HepG2 (cell line): ENCODE measurements around the gene APOL4. TPM values are rescaled to one million over a fixed set of nuclear protein-coding genes. Genes with fewer than 3 reads are reported as not detected.
A peak's percentile ranks its signal among the peaks of the same experiment; 100 is the strongest.

ENCODE experiments used
- ATAC-seq: fragments of 200-7000 bp; cut with Tn5 transposase; 3 replicates; pipeline ENCODE4 v1.9.1; 2020; ENCODE audit warnings: mild to moderate bottlenecking, moderate library complexity
- BruUV-seq: library from RNA; stranded (reverse); fragments of 400-500 nt; replicated peaks from 2 replicates; lab custom pipeline; 2021; lab: Mats Ljungman, UMichigan
- CTCF ChIA-PET: fragments of 300-600 bp; formaldehyde crosslinking; extraction: SDS; loops from one replicate; lab custom pipeline; 2021; ENCODE audit warnings: low total read pairs, inconsistent platforms, low intra/inter-chr PET ratio; lab: Yijun Ruan, JAX
- POLR2A ChIA-PET: fragments of 350-600 bp; sonication (Branson Sonifier 250); formaldehyde crosslinking; loops from one replicate; lab custom pipeline; 2020; ENCODE audit warnings: antibody characterized with exemption, inconsistent platforms; lab: Yijun Ruan, JAX
- DNase-seq: peaks from one replicate; pipeline ENCODE4 v3.0.0-alpha.2; 2015; ENCODE audit warnings: low spot score
- FAIRE-seq: peaks from 3 replicates; lab custom pipeline; 2011; peaks lifted over from hg19 to GRCh38; lab: Jason Lieb, UNC
- H2AFZ ChIP-seq: one replicate; pipeline ENCODE4 v1.6.1; 2011; ENCODE audit warnings: low read length, inconsistent platforms
- H3K27ac ChIP-seq: fragments of 300-600 bp; 3 replicates; pipeline ENCODE4 v1.8.0; 2011; ENCODE audit warnings: mixed run types, mild to moderate bottlenecking, mixed read lengths, low read length, inconsistent platforms; ENCODE audit not compliant: insufficient read depth; ENCODE audit errors: extremely low read length
- H3K27me3 ChIP-seq, 2 experiments: fragments of 200-600 bp in 1 of 2; 2 replicates in 1 of 2; 3 replicates in 1 of 2; pipeline versions ENCODE4 v1.6.0 to v1.8.0; 2011; ENCODE audit warnings: low read length in 2 of 2, mild to moderate bottlenecking in 2 of 2, moderate library complexity in 2 of 2, inconsistent platforms in 1 of 2; ENCODE audit not compliant: insufficient read depth in 2 of 2, control insufficient read depth in 1 of 2
- H3K36me3 ChIP-seq, 2 experiments: fragments of 200-600 bp in 1 of 2; replicated peaks in 1 of 2; 2 replicates in 1 of 2; 3 replicates in 1 of 2; pipeline versions ENCODE4 v1.5.1 to v1.8.0; 2011; ENCODE audit warnings: low read length in 2 of 2, inconsistent platforms in 1 of 2; ENCODE audit not compliant: insufficient read depth in 2 of 2, control insufficient read depth in 1 of 2
- H3K4me1 ChIP-seq: 2 replicates; pipeline ENCODE4 v1.5.1; 2012; ENCODE audit warnings: low read length, inconsistent platforms; ENCODE audit not compliant: insufficient read depth
- H3K4me2 ChIP-seq: 2 replicates; pipeline ENCODE4 v1.6.0; 2011; ENCODE audit warnings: low read depth, low read length, inconsistent platforms
- H3K4me3 ChIP-seq, 3 experiments: fragments of 200-600 bp in 1 of 3; sonication (generic), shearing (Covaris generic) in 1 of 3; replicated peaks in 1 of 3; 2 replicates each; pipeline ENCODE4 v1.5.1; 2011 to 2016; ENCODE audit warnings: low read length in 3 of 3, inconsistent platforms in 2 of 3, low read depth in 2 of 3, mild to moderate bottlenecking in 2 of 3, control low read depth in 1 of 3, mixed read lengths in 1 of 3; ENCODE audit not compliant: insufficient read depth in 1 of 3
- H3K79me2 ChIP-seq: one replicate; pipeline ENCODE4 v1.6.1; 2011; ENCODE audit warnings: low read length, inconsistent platforms; ENCODE audit not compliant: insufficient read depth
- H3K9ac ChIP-seq: 2 replicates; pipeline ENCODE4 v1.6.0; 2011; ENCODE audit warnings: mild to moderate bottlenecking, low read depth, low read length, inconsistent platforms; ENCODE audit not compliant: insufficient read depth
- H3K9me3 ChIP-seq: 2 replicates; pipeline ENCODE4 v1.5.1; 2012; ENCODE audit warnings: mild to moderate bottlenecking, low read length
- H4K20me1 ChIP-seq: 2 replicates; pipeline ENCODE4 v1.6.0; 2011; ENCODE audit warnings: inconsistent platforms, mild to moderate bottlenecking, low read length, moderate library complexity; ENCODE audit not compliant: insufficient read depth
- ATF7 ChIP-seq, 2 experiments: fragments of 450-650 bp in 1 of 2; sonication (generic) in 1 of 2; formaldehyde crosslinking in 1 of 2; IDR thresholded peaks; 2 replicates each; pipeline versions ENCODE4 v1.4.0 to v1.6.1; 2016 to 2020; ENCODE audit warnings: antibody characterized with exemption in 1 of 2, mild to moderate bottlenecking in 1 of 2, missing genetic modification reagents in 1 of 2
- FOXA3 ChIP-seq: IDR thresholded peaks from 2 replicates; pipeline ENCODE4 v1.6.1; 2016; ENCODE audit warnings: missing genetic modification reagents, missing compliant biosample characterization
- FOXP4 ChIP-seq: sonication (generic); formaldehyde crosslinking; IDR thresholded peaks from 2 replicates; pipeline ENCODE4 v1.4.0; 2020; ENCODE audit warnings: missing genetic modification reagents
- MAF1 ChIP-seq: sonication (generic); formaldehyde crosslinking; IDR thresholded peaks from 2 replicates; pipeline ENCODE4 v1.5.0; 2020; ENCODE audit warnings: missing genetic modification reagents, borderline replicate concordance
- MED8 ChIP-seq: sonication (generic); formaldehyde crosslinking; IDR thresholded peaks from 2 replicates; pipeline ENCODE4 v1.8.1; 2023; ENCODE audit warnings: mild to moderate bottlenecking, missing genetic modification reagents; ENCODE audit not compliant: insufficient replicate concordance
- NCOR1 ChIP-seq: fragments of 200-600 bp; sonication (generic); IDR thresholded peaks from 2 replicates; pipeline ENCODE4 v1.7.0; 2017; ENCODE audit warnings: antibody characterized with exemption, low read length, borderline replicate concordance
- RORA ChIP-seq: sonication (generic); formaldehyde crosslinking; IDR thresholded peaks from 2 replicates; pipeline ENCODE4 v1.5.0; 2020; ENCODE audit warnings: mild to moderate bottlenecking, missing genetic modification reagents, moderate library complexity
- TCF12 ChIP-seq, 2 experiments: fragments of 450-650 bp in 1 of 2; sonication (generic) in 1 of 2; formaldehyde crosslinking in 1 of 2; IDR thresholded peaks; 2 replicates each; pipeline versions ENCODE4 v1.6.1 to v1.8.0; 2017 to 2022; ENCODE audit warnings: antibody characterized with exemption in 1 of 2, mild to moderate bottlenecking in 1 of 2, missing genetic modification reagents in 1 of 2, moderate library complexity in 1 of 2
- TMF1 ChIP-seq: sonication (generic); formaldehyde crosslinking; IDR thresholded peaks from 2 replicates; pipeline ENCODE4 v1.8.1; 2022; ENCODE audit warnings: low read depth, missing genetic modification reagents
- USF2 ChIP-seq, 2 experiments: sonication (generic) in 1 of 2; formaldehyde crosslinking in 1 of 2; IDR thresholded peaks; 2 replicates each; pipeline versions ENCODE4 v1.5.1 to v1.6.1; 2011 to 2020; ENCODE audit warnings: borderline replicate concordance in 1 of 2, low read depth in 1 of 2, low read length in 1 of 2, mild to moderate bottlenecking in 1 of 2, missing genetic modification reagents in 1 of 2, moderate library complexity in 1 of 2
- ZBTB4 ChIP-seq: sonication (generic); formaldehyde crosslinking; IDR thresholded peaks from 2 replicates; pipeline ENCODE4 v1.4.0; 2020; ENCODE audit warnings: missing genetic modification reagents, mild to moderate bottlenecking, borderline replicate concordance
- ZNF747 ChIP-seq: sonication (generic); formaldehyde crosslinking; IDR thresholded peaks from 2 replicates; pipeline ENCODE4 v1.8.1; 2023; ENCODE audit warnings: missing genetic modification reagents, mild to moderate bottlenecking, borderline replicate concordance
- WGBS: methylation state at CpG from one replicate; pipeline ENCODE4 v1.1.6; 2017; ENCODE audit warnings: low lambda C conversion rate; 5-methylcytosine and 5-hydroxymethylcytosine counted together
- in situ Hi-C: cut with HindIII; loops from 2 replicates; pipeline ENCODE4 v1.10.0; 2017; ENCODE audit warnings: low pct_unique_long_range_greater_than_20kb; ENCODE audit not compliant: extremely low pct_ligation_motif_present
- intact Hi-C: fragments of 100-400 bp; cut with micrococcal nuclease; formaldehyde crosslinking; loops from one replicate; pipeline ENCODE4 v1.10.0; 2022; ENCODE audit not compliant: unreplicated experiment
- polyA plus RNA-seq, 8 experiments: library from polyadenylated mRNA; depleted of rRNA in 3 of 8; stranded (reverse) in 7 of 8; unstranded in 1 of 8; fragments of >200 nt; fragmentation: Illumina TruSeq in 4 of 8; extraction: Trizol in 4 of 8; gene quantifications; 2 replicates each; pipeline versions ENCODE4 v1.2.1 to v1.2.3, GENCODE V29; 2011 to 2016; ENCODE audit warnings: low read depth in 4 of 8, missing spikeins in 1 of 8, mixed read lengths in 1 of 8; ENCODE audit not compliant: insufficient read depth in 1 of 8
- total RNA-seq, 5 experiments: library from RNA; depleted of rRNA; stranded (reverse); fragments of >200 nt; fragmentation: Illumina TruSeq; extraction: Trizol; gene quantifications; 2 replicates each; pipeline ENCODE4 v1.2.3, GENCODE V29; 2016; ENCODE audit warnings: low read depth in 1 of 5

The APOL4 gene
- total and polyA plus RNA-seq, 2 of the 13 experiments (the other 11 are each of a cell fraction or from before 2014, with no cell fraction given) = 0.77 to 2.8 TPM

GRCh38 chr22:36166518-36167220 lies 34.9 kb downstream of the APOL4 start (continued):
- no peak for TF ChIP-seq USF2 (IDR thresholded peaks at IDR 0.05; ENCODE audit: low read depth, low read length)
- TF ChIP-seq USF2 (CRISPR knock-in tag; IDR thresholded peaks at IDR 0.05; ENCODE audit: borderline replicate concordance) = no peak
- no peak for TF ChIP-seq MED8 (CRISPR knock-in tag)
- TF ChIP-seq FOXP4 (CRISPR knock-in tag) = no peak
- TF ChIP-seq NCOR1 = no peak

GRCh38 chr22:36166086-36166485 lies 35.5 kb downstream of the APOL4 start:
- Histone ChIP-seq H3K27me3 (peaks cover 0 to 4% of the 10 kb centered on the region in 2 experiments; a peak in 1 of 5 replicates), H3K9ac (no peak overlapping the region), H3K4me2 (no peak overlapping the region), H2AFZ (no peak overlapping the region), H3K36me3 (no peaks in the 10 kb centered on the region), H3K4me3 (no peak overlapping the region), H3K4me1 (peaks cover 19% of the 10 kb centered on the region), H4K20me1 (no peaks in the 10 kb centered on the region), H3K27ac (no peak overlapping the region), H3K79me2 (no peaks in the 10 kb centered on the region), H3K9me3 (no peaks in the 10 kb centered on the region)
- no peak for ATAC-seq
- intact Hi-C loops = no loop called here
- ChIA-PET CTCF (no interaction called here), POLR2A (no interaction called here)
- no peak for DNase-seq
- BruUV-seq = no TSS peak
- WGBS = 90% methylated on average over 3 of the region's 3 CpGs
- FAIRE-seq = no peak
- in situ Hi-C loops = no loop called here
- TF ChIP-seq ZBTB4 (CRISPR knock-in tag) (no peak), TMF1 (no peak), FOXA3 (CRISPR knock-in tag) (no peak), TCF12 (IDR thresholded peaks at IDR 0.05) (no peak), TCF12 (CRISPR knock-in tag; IDR thresholded peaks at IDR 0.05) (no peak), RORA (CRISPR knock-in tag) (no peak), ATF7 (IDR thresholded peaks at IDR 0.05) (peak; percentile 80), ATF7 (CRISPR knock-in tag; IDR thresholded peaks at IDR 0.05) (no peak), MAF1 (CRISPR knock-in tag) (no peak), ZNF747 (CRISPR knock-in tag) (no peak)
